Measurements from ENCODE around the gene HMCN2. TPM values are rescaled to one million over a fixed set of nuclear protein-coding genes. Genes with fewer than 3 reads are reported as not detected.

HMCN2 gene
- total and polyA plus RNA-seq, 2 of the 4 experiments (the other 2 are of a cell fraction), result 0.02 TPM; not detected in 1

DNA sequence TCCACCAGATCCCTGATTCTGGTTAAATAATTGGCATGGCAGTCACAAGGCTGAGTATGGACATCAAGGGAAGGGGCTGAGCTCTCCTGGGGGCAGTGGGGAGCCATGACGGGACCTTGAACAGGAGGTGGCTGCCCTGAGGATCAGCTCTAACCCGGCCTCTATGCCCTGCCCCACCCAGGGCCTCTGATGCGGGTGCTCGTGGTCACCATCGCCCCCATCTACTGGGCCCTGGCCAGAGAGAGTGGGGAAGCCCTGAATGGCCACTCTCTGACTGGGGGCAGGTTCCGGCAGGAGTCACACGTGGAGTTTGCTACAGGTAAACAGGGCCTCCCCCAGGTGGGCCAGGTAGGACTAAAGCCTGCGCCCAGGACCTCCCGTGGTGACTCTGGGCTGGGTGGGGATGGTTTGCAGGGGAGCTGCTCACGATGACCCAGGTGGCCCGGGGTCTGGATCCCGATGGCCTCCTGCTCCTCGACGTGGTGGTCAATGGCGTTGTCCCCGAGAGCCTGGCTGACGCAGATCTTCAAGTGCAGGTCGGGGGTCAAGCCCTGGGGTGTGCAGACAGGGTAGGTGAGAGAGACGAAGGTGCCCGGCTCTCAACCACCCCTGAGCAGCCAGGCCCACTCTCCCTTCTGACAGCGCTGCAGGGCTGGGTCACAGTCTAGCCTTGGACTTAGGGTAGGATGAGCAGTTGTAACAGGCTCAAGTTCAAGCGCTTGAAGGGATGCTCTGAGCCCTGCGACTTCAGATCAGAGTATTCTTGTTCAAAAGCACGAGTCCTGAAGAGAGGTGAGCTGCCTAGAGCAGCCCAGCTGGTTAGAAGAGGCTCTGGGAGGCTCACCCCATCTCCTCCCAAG is 159.3 kb downstream of the HMCN2 start:
- H3K56ac ChIP-seq (ENCODE audit: extremely low read depth, insufficient read depth, low read length), result no peak overlapping the region
- no peak overlapping the region for H3K9ac ChIP-seq (ENCODE audit: low read depth, low read length)
- H3K4ac ChIP-seq (ENCODE audit: low read depth, low read length), result no peak overlapping the region
- H3K4me2 ChIP-seq (ENCODE audit: low read depth, low read length), result no peak overlapping the region
- DNase-seq (no peak), ATAC-seq (ENCODE audit: low read depth) (no peak)
- dilution Hi-C loops (cut with HindIII; ENCODE audit: low sequenced_read_pairs, unreplicated experiment) (no loop called here), in situ Hi-C loops (cut with MboI; ENCODE audit: low sequenced_read_pairs) (no loop called here), intact Hi-C loops (cut with micrococcal nuclease) (no loop called here)
- H3K27me3 ChIP-seq (ENCODE audit: control insufficient read depth, insufficient read depth, low read length), result peaks cover 4% of the 10 kb centered on the region
- TF ChIP-seq, protein P1, sequence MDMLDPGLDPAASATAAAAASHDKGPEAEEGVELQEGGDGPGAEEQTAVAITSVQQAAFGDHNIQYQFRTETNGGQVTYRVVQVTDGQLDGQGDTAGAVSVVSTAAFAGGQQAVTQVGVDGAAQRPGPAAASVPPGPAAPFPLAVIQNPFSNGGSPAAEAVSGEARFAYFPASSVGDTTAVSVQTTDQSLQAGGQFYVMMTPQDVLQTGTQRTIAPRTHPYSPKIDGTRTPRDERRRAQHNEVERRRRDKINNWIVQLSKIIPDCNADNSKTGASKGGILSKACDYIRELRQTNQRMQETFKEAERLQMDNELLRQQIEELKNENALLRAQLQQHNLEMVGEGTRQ (IDR thresholded peaks at IDR 0.05; ENCODE audit: low read depth, low read length), result no peak
- no peak for TF ChIP-seq MAFK (IDR thresholded peaks at IDR 0.05; ENCODE audit: low read depth, low read length)
- H4K8ac ChIP-seq (ENCODE audit: low read depth in 2 of 2, low read length in 2 of 2), result no peak overlapping the region
- no peak overlapping the region for H4K91ac ChIP-seq (ENCODE audit: insufficient read depth, low read depth, low read length)
- POLR2A ChIA-PET (ENCODE audit: unreplicated experiment), result no interaction called here
- H2BK15ac ChIP-seq (ENCODE audit: low read depth, low read length), result no peak overlapping the region
- 76% methylated on average over 4 of the region's 24 CpGs; no CpG with 5 or more reads in 1 of the 2 experiments for whole genome bisulfite sequencing, 2 experiments (ENCODE audit: extremely low coverage in 2 of 2, insufficient read length in 1 of 2)
- H2AK5ac ChIP-seq (ENCODE audit: low read depth, low read length), result no peak overlapping the region
- H3K9me1 ChIP-seq (ENCODE audit: insufficient read depth, low read length), result no peaks in the 10 kb centered on the region
- no peaks in the 10 kb centered on the region for H3K79me1 ChIP-seq (ENCODE audit: low read depth in 1 of 2, low read length in 2 of 2)
- BruUV-seq (replicated peaks), result no TSS peak
- CTCF ChIA-PET, result no interaction called here
- H3K23ac ChIP-seq (ENCODE audit: low read depth, low read length), result no peak overlapping the region
- no peak overlapping the region for H2BK20ac ChIP-seq (ENCODE audit: low read depth, low read length)
- H3K36me3 ChIP-seq (ENCODE audit: control insufficient read depth, insufficient read depth, low read length), result no peaks in the 10 kb centered on the region
- no peak overlapping the region for H3K4me3 ChIP-seq (ENCODE audit: insufficient read depth, low read depth, low read length)
- H3K14ac ChIP-seq (replicated peaks; ENCODE audit: low read depth, low read length), result no peak overlapping the region
- H3K27ac ChIP-seq (ENCODE audit: insufficient read depth, low read length), result no peak overlapping the region
- H4K20me1 ChIP-seq (ENCODE audit: insufficient read depth, low read length), result no peaks in the 10 kb centered on the region
- H2AK9ac ChIP-seq (replicated peaks; ENCODE audit: low read depth, low read length, poor library complexity), result no peak overlapping the region
- no peak overlapping the region for H4K5ac ChIP-seq (ENCODE audit: low read depth, low read length)
- peak overlapping the region; percentile 41 for H2AFZ ChIP-seq (replicated peaks; ENCODE audit: low read length, poor library complexity)
- no peak overlapping the region for H3K18ac ChIP-seq (ENCODE audit: low read depth, low read length)
- no peaks in the 10 kb centered on the region for H3K9me3 ChIP-seq (ENCODE audit: control insufficient read depth, insufficient read depth, low read length)
- H2BK5ac ChIP-seq (ENCODE audit: low read depth, low read length, poor library complexity, severe bottlenecking), result no peak overlapping the region
- no peak overlapping the region for H2BK120ac ChIP-seq (ENCODE audit: low read depth, low read length)
- H3K4me1 ChIP-seq (ENCODE audit: control insufficient read depth, insufficient read depth, low read length), result peaks cover 15% of the 10 kb centered on the region
